ENCODE data around the gene GJD4.
A peak's percentile ranks its signal among the peaks of the same experiment; 100 is the strongest.

Gene GJD4

DNA sequence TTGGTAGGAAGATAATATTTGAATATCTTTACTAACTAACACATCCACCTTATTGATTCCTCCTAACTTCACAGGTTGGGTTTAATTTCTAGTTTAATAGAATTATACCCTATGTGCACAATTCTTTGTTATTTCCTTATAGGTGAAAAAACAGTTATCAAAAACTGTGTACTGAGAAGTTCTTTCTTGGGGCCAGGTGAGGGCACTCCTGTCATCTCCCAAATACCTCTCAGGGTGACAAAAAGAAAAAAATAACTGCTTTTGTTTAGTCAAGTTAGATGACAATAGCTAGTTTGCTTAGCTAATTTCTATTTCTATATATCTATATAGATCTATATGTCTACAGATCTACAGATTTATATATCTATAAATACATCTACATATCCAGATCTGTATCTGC, 26.9 kb downstream of the GJD4 start:
- no peak for DNase-seq

DNA sequence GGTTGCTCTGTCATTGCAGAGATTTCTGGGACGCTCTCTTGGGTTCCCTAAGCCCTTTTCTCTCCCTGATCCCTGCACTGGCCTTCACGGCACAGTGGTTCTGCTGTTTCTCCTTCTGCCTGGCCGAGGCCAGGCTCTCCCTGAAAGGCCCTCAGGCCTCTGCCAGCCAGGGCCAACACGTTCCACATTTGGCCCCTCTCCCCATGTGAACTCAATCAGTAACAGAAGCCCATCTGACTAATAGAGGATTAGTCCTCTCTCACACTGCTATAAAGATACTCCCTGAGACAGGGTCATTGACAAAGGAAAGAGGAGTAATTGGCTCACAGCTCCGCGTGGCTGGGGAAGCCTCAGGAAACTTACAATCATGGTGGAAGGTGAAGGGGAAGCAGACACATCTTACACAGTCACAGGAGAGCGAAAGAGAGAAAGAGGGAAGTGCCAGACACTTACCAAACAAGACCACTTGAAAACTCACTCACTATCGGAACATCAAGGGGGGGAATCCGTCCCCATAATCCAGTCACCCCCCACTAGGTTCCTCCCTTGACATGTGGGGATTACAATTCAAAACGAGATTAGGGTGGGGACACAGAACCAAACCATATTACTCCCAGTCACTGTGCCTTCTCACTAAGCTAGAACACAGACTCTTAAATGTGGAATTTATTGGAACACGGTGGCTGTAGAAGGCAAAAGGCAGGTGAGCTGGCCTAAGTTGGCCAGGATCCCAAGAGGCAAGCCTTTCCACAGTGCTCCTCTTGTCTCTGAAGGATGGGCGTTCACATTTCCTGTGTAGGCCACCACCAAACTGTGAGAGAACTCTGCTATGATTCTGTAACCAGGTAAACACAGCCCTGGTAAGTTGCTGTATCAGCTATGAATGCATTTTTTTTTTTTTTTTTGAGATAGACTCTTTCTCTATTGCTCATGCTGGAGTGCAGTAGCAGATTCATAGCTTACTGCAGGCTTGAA, 28.2 kb downstream of the GJD4 start:
- DNase-seq, result peak; percentile 42

DNA sequence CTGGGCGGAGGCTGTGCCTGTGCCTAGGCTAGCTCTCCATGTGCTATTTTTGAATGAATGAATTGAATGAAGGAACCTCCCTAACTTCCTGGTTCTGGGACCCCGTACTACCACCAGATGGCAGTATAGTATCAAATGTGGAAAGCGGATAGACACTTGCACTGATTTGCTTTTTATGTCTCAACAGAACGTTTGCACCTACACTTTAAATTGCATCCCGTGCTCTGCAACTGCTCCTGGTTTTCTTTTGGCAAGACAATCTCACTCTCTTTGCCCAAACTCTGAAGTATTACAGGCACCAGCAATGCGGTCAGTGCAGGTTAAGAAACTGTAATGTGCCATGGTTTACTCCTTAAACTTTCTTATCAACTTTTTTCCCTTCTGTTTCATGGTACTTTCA, 30.4 kb downstream of the GJD4 start:
- DNase-seq, result peak; percentile 27

DNA sequence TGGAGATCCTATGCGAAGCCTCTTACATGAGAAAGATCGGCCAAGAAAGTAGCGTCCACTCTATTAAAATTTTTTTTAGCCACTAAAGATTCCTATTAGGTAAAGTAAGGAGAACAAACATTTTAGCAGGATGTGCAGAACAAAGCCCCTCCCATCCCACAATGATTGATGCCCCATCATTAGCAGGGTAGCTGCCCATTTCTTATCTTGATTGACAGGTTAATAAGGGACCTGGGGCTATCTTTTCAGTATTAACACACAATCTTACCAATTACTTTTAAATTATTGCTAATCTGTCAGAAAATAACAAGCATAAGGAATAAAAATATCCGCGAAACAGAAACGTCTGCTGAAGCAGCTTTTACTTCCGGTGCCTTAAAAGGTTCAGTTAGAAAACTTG, 31.8 kb downstream of the GJD4 start:
- DNase-seq, result no peak

DNA sequence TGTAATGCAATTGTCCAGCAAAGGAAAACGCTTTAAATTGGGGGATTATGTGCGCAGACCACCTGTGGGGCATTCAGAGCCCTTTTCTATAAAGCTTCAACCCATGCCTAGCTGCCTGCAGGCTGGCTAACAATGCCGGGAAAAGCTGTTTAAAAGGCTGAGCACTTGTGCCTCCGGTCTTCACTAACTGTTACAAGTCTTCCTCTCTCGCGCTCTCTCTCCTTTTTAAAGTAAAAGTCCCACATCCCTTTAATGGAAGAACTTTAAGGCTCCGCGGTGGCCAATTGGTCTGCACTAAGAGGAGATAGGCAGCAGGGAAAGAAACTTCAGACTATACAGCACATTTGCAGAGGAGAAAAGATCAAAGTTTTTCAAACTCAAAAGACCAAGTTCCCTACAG, 32.3 kb downstream of the GJD4 start:
- DNase-seq, result no peak

DNA sequence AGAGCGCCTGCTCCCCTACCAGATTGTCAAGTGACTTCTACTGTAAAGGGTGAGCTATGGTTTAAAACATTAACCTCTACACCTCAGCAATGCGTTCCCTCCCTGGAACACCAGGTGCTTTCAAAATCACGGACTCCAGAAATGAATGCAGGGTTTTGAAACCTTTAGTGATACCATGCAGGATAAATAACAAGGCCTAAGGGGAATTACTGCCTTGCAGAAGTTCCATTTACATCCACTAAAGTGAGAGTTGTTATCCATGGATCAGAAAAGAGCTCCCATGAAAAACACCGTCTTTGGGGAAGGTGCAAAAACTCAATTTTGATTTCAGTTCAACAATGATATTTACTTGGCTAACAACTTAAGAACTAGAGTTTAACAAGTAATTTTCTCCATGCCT, 33.0 kb downstream of the GJD4 start:
- DNase-seq, result no peak

DNA sequence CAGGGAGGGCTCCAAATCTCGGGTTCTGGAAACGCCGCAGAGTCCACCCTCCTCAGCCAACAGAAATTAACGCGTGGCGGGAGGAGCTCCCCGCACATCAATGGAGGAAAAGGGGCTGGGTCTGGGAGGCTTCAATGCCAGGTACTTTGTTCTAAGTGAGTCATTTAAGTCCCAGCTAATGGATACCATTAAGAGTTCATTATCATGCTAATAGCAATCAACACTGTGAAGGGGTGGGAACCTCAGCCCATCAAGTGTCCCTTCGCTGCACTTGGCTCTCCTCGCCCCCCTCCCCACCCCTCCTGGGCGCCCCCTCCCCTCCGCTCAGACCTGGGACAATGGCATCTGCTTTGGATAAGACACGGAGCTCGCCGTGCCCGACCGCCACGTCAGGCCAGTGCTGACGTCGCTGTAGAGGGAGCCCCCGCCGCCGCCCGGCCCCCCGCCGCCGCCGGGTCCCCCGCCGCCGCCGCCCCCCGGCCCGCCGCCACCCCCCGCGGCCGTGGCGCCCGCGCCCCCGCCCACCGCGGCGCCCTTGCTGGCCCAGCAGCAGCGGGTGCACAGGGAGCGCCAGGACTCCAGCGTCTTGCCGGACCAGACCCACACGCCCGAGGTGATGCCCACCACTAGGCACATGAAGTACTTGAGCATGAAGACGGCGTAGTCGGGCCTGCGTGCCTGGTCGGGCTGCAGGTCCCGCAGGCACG, 34.0 kb downstream of the GJD4 start:
- no peak for DNase-seq

DNA sequence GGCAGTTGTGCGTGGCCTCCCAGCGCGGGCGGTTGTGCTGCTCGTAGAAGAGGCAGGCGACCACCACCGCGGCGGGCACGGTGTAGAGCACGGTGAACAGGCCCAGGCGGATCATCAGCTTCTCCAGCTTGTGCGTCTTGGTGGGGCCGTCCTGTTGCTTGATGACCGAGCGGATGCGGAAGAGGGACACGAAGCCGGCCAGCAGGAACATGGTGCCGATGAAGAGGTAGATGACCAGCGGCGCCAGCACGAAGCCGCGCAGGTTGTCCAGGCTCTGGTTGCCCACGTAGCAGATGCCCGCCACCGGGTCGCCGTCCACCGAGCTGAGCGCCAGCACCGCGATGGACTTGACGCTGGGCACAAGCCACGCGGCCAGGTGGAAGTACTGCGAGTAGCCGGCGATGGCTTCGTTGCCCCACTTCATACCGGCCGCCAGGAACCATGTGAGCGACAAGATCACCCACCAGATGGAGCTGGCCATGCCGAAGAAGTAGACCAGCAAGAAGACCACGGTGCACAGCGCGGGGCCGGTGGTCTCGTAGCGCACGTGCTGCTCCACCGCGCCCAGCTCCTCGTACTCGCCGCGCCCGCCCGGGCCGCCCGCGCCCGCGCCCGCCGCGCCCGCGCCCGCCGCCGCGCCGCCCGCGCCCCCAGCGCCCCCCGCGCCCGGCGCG, 34.7 kb downstream of the GJD4 start:
- no peak for DNase-seq

DNA sequence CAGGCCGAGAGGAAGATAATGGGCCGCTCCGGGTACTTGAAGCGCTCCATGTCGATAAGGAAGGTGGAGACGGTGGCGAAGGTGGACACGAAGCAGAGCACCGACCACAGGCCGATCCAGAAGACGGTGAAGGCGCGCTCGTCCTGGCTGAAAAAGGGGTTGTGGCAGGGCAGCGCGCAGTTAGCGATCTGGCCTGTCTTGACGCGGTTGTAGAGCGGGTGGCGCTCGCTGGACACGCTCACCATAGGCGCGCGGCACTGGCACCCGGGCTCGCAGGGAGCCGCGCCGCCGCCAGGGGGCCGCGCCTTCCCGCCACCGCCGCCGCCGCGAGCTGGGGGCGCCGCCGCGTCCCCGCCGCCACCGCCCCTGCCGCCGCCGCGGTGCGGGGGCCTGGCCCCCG, 35.3 kb downstream of the GJD4 start:
- DNase-seq, result no peak

DNA sequence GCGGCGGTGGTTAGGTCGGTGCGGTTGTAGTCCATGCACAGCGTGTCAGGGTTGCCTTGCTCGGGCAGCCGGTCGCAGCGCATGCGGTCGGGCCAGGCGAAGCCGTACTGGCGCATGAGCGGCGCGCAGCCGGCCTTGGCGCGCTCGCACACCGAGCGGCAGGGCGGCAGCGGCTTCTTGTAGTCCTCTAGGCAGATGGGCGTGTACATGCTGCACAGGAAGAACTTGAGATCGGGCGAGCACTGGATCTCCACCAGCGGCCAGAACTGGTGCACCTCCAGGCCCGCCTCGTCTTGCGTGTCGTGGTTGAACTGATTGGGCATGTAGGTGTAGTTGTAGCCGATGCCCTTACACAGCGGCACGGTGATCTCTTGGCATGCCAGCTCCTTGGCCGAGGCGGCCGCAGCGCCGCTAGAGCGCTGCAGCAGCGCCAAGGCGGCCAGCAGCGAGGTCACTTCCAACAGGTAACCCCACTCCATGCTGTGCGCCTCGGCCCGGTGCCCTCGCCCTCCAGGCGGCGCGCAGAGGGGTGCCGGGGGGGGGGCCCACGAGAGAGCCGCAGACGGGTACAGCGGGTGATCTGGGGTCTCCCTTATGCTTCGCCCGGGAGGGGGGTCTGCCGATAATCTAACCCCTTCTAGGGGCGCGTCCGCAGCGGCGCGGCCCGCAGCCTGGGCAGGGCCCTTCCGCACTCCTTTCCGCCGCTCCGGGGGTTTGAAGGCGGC, 36.0 kb downstream of the GJD4 start:
- peak; percentile 52 for DNase-seq

DNA sequence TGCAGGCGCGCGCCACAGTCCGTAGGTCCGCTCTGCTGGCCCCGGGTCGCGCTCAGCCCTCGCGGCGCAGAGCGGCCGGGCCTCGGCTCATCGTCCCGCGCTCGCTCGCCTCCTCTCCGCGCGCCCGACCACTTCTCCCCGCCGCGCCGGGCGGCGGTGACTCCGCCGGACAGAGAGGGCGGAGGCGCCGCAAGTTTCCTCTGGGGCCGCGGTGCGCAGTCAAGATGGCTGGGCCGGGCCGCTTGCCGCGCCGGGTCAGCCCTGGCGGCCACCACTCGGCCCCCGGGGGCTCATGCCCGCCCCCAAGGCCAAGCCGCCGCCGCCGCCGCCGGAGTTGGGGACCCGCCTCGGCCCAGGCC, 36.5 kb downstream of the GJD4 start:
- no peak for DNase-seq

DNA sequence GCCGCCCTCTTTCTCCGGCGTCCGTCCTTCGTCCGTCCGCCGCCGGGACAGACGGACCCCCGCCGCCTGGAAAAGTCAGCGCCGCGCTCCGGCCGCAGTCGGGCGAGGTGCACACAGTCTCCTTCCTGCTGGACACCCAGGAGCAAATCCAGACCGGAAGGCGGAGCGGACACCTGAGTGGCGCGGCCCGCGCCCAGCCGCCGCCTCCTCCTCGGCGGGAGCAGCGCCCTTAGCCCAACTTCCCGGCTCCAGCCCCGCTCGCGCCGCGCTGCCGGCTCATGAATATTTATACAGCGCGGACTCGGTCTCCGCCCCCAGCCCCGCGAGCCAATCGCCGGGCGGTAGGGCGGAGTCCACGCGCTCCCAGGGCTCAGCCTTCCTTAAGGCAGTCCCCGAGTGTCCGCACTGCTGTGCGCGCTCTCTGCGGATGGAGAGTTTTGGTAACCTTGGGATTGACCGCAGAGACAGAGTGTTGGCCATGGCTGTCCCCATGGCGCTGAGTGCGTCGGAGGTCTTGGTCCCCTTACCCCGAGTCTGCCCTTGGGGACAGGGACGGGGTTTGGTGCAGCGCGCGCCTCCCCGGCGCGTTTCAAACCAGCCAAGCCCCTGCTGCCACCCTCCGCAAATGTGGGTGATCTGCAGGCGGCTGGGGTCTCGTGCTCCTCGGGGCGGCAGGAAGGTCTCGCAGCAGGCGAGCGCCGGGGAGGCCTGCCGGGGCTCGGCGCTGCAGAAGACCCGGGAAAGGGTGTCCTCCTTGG, 37.1 kb downstream of the GJD4 start, which contains the start of gene FZD8:
Gene FZD8, minus strand, starts transcription at position 262 of the 758 bp plus-strand sequence. CDS start 867 bp downstream, outside the sequence.
- DNase-seq, result peak; percentile 75

DNA sequence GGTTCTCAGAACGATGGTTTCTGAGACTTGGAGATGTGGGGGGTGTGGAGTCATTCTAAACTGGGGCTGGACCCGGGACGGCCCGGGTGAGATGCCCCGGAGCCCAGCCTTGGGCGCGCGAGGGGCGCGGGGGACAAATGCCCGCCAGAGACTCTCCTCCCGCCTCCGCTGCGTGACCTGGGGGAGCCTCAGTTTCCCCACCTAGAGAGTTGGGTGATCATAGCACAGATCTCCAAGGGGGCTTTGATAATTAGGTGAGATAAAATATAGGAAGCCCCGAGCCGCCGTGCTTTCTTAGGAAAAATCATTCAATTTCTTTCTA, 37.6 kb downstream of the GJD4 start:
- DNase-seq, result no peak

DNA sequence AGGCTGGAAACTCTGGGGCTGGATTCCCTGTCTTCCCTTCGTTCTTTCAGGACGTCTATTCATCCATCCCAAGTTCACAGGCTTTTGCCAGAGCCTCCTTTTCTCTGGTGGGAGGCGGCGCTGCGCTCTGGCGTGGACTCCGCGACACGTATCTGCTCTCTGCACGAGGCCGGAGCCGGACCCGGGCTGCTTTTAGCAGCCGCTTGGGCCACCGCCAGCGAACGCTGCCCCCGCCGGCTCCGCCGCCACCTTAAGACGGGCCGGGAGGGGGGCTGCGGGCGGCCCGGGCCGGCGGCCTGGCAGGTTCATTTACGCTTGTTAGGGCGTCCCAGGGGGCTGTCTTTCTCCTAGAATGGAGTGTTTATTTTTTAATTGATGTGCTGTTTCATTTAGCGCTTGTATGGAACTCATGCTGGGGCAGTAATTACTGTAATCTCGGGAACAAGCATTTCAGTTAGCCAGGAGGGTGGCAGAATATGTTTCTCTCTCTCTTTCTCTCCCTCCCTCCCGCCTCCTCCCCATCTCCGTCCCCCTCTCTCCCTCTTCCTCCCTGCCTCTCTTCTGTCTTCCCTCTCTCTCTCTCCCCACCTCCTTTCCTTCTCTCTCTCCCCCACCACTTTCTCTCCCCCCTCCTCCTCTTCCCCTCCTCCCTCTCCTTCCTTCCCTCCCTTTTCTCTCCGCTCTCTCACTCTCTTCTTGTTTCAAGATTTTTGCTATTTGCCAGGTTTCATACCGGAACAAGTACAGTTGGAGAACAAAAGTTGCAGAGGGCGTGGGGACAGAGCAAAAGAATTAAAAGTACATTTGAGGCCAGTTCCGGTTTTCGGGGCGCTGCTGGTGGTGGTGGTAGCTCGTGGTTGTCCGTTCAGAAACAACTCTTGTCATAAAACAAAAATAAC, 38.3 kb downstream of the GJD4 start:
- DNase-seq, result no peak

DNA sequence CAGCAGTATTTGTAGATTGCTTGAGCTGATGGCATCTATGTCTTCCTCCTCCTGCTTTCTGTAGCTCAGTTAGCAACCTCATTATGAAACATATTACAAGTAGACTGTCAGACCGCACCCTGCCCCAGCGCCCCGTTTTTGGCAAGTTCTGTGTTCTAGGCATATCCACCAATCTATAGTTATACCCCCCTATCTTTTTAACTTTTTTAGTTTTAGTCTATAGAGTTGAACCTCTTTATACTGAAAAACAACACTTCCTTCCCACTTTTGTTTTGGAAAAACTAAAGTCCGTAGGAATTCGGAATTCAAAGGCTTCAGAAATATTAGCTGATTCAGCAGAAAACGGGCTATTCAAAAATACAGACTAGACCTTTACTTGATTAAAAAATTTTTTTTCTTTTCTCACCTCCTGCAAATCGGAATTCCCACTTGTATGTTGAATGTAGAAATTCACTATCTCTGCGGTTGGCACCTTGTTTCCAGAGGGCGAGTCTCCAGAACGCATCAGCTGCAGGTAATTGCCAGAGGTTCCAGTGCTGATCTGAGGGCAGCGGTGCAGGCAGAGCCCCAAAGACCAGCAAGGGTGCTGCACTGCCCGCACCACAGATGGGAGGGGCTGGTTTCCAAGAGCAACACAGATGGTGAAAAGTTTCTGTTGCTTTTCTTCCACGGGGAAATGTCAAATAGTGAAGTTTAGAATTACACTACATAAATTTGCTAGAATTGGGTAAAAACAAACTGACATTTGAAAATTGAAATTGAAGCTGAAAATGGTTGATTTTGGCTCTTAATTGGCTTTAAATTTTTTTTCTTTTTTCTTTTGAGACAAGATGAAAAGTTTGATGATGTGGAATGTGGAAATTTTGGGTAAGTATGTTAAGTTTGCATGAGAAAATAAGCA, 39.2 kb downstream of the GJD4 start:
- DNase-seq, result no peak

DNA sequence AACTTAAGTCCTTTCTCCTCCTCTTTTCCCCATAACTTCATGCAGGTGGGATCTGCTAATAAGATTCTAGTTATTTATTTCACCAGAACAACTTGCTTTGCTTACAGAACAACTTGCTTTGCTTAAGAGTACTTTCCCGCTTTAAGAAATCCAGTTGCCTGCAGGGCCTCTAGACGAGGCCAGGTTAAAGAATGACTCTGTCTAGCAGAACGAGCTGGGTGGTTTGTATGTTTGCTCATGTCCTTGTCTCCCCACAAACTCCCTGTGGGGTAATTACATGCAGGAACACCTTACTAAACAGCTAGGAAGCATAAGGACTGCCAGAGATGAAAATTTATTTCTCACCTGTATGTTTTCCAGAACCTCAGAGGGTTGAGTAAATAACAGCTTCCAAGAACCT, 45.8 kb downstream of the GJD4 start:
- peak; percentile 29 for DNase-seq

DNA sequence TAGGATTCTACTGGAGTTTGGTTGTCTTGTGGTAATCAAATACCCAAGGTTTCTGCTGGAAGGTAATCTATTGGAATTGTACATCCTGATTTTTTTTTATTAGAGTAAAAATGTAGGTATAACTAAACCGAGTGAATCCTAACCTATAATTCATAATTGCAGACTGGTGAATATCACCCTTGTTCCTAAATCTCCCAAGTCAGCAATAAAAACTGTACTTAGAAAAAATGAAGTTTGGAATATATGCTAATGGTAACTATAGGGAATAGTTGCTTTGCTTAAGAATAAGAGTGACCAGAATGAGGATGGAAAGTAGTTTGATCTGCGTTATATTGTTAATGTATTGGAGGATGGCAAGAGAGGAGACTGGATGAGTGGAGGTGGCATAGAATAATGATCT, 47.7 kb downstream of the GJD4 start:
- DNase-seq, result no peak

DNA sequence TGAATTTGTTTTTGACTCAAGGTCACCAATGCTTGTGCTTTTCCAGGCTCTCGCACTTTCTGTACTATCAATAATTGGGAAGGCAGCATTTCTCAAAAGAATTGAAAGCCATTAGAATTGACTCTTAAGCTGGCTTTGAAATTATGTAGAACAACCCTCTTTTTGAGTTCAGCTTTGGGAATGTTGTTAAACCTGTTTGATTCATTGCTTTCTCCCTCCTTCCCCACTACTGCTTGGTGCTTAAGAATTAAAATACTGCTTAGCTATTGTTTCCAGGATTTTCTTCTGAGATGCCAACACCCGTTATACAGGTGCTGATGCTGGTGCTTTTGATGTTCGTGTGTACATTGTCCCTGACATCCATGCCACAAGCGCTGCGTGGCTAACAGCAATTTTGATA, 52.5 kb downstream of the GJD4 start:
- DNase-seq, result no peak

Measured in DMS153 (cell line).